ENCODE results near the gene HLA-DRB1.

- TF ChIP-seq POLR2A (IDR thresholded peaks at IDR 0.05; ENCODE audit: low read depth, low read length), result no peak
- TF ChIP-seq CTCF (IDR thresholded peaks at IDR 0.05; ENCODE audit: extremely low read depth in 1 of 2, insufficient read depth in 1 of 2, low read depth in 1 of 2, low read length in 2 of 2), result no peak
- TF ChIP-seq, protein P1, sequence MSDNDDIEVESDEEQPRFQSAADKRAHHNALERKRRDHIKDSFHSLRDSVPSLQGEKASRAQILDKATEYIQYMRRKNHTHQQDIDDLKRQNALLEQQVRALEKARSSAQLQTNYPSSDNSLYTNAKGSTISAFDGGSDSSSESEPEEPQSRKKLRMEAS (IDR thresholded peaks at IDR 0.05; ENCODE audit: insufficient read depth, insufficient read length), result no peak
- no peak for TF ChIP-seq EZH2 (IDR thresholded peaks at IDR 0.05; ENCODE audit: borderline replicate concordance, low read depth, low read length, severe bottlenecking)
- no peak for TF ChIP-seq GATA2 (IDR thresholded peaks at IDR 0.05; ENCODE audit: insufficient read depth, insufficient read length, low read depth, low read length)
Observed at GRCh38 chr6:32583527-32583898, 6.1 kb downstream of the HLA-DRB1 start.
